Glutamatergic neuron (in vitro differentiated cells): ENCODE measurements around the gene CCDC54. TPM values are rescaled to one million over a fixed set of nuclear protein-coding genes. Genes with fewer than 3 reads are reported as not detected.

Experiments used
- DNase-seq: peaks from one replicate; pipeline ENCODE4 v3.0.0; 2022
- H3K27ac Mint-ChIP-seq: one replicate; pipeline ENCODE4 v1.8.0; 2020; ENCODE audit warnings: mild to moderate bottlenecking, mixed read lengths, inconsistent platforms; ENCODE audit not compliant: unreplicated experiment
- H3K27me3 Mint-ChIP-seq: one replicate; pipeline ENCODE4 v1.8.0; 2020; ENCODE audit warnings: mild to moderate bottlenecking, moderate library complexity, mixed read lengths, inconsistent platforms; ENCODE audit not compliant: unreplicated experiment
- H3K36me3 Mint-ChIP-seq: one replicate; pipeline ENCODE4 v1.8.0; 2020; ENCODE audit warnings: mild to moderate bottlenecking, mixed read lengths, inconsistent platforms; ENCODE audit not compliant: unreplicated experiment
- H3K4me1 Mint-ChIP-seq: one replicate; pipeline ENCODE4 v1.8.0; 2020; ENCODE audit warnings: mild to moderate bottlenecking, low read depth, mixed read lengths, inconsistent platforms; ENCODE audit not compliant: unreplicated experiment
- H3K4me3 Mint-ChIP-seq: one replicate; pipeline ENCODE4 v1.8.0; 2020; ENCODE audit warnings: mild to moderate bottlenecking, mixed read lengths, inconsistent platforms; ENCODE audit not compliant: unreplicated experiment
- H3K9me3 Mint-ChIP-seq: one replicate; pipeline ENCODE4 v1.8.0; 2020; ENCODE audit warnings: mild to moderate bottlenecking, moderate library complexity, mixed read lengths, inconsistent platforms; ENCODE audit not compliant: unreplicated experiment
- CTCF ChIP-seq: fragments of 200-600 bp; sonication (generic); IDR thresholded peaks from one replicate; pipeline ENCODE4 v1.5.0; 2021; ENCODE audit not compliant: partially characterized antibody, unreplicated experiment
- total RNA-seq: library from RNA; stranded (reverse); fragmentation: NEBNext Ultra II Directional; extraction: Animal tissue kit (Norgen Biotek cat#: 25700); gene quantifications from one replicate; pipeline ENCODE4 v1.2.1, GENCODE V29; 2021; ENCODE audit not compliant: unreplicated experiment

The CCDC54 gene
- total RNA-seq, 1 donor from 2014 or later, result not detected

DNA sequence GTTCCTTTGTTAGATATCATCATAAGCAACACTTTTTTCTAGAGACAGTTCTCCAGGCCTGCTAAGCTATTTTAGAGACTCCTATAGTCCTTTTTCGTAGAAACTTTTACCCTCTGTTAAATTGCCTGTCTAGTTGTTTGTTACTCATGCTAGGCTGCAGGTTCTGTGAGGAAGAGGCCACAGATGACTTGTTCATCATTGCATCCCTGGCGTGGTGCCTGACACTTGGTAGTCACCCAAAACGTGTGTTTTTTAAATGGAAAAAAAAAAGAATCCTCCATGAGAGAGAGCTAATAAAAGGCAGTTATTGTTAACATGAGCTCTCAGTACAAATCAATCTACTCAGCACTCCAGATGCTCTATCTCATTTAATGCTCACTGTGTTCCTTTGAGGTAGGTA lies 35.1 kb downstream of the CCDC54 start:
- Mint-ChIP-seq H3K36me3 (peaks cover 16% of the 10 kb centered on the region), H3K4me3 (no peak overlapping the region), H3K4me1 (no peaks in the 10 kb centered on the region), H3K27me3 (no peaks in the 10 kb centered on the region), H3K9me3 (peaks cover 3% of the 10 kb centered on the region), H3K27ac (no peak overlapping the region)
- DNase-seq, result no peak
- TF ChIP-seq CTCF, result no peak

DNA sequence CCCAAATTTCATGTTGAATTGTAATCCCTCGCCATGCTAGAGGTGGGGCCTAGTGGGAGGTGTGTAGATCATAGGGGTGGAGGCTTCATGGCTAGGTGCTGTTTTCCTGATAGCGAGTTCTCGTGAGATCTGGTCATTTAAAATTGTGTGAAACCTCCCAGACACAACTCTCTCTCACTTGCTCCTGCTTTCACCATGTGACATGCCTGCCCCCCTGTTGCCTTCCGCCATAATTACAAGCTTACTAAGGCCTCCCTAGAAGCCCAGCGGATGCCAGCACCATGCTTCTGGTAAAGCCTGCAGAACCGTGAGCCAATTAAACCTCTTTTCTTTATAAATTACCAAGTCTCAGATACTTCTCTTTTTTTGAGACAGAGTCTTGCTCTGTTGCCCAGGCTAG lies 36.0 kb downstream of the CCDC54 start:
- TF ChIP-seq CTCF, result no peak
- no peak overlapping the region for H3K27ac Mint-ChIP-seq
- H3K4me3 Mint-ChIP-seq, result no peak overlapping the region
- DNase-seq, result no peak
- H3K9me3 Mint-ChIP-seq, result peaks cover 3% of the 10 kb centered on the region
- H3K27me3 Mint-ChIP-seq, result no peaks in the 10 kb centered on the region
- H3K4me1 Mint-ChIP-seq, result no peaks in the 10 kb centered on the region
- peaks cover 12% of the 10 kb centered on the region for H3K36me3 Mint-ChIP-seq

GRCh38 chr3:107414325-107414964 lies 37.2 kb downstream of the CCDC54 start:
- H3K36me3 Mint-ChIP-seq, result peaks cover 8% of the 10 kb centered on the region
- no peak overlapping the region for H3K4me3 Mint-ChIP-seq
- H3K4me1 Mint-ChIP-seq, result no peaks in the 10 kb centered on the region
- no peak for DNase-seq
- no peak overlapping the region for H3K27ac Mint-ChIP-seq
- TF ChIP-seq CTCF, result no peak
- H3K27me3 Mint-ChIP-seq, result no peaks in the 10 kb centered on the region
- H3K9me3 Mint-ChIP-seq, result peaks cover 2% of the 10 kb centered on the region

DNA sequence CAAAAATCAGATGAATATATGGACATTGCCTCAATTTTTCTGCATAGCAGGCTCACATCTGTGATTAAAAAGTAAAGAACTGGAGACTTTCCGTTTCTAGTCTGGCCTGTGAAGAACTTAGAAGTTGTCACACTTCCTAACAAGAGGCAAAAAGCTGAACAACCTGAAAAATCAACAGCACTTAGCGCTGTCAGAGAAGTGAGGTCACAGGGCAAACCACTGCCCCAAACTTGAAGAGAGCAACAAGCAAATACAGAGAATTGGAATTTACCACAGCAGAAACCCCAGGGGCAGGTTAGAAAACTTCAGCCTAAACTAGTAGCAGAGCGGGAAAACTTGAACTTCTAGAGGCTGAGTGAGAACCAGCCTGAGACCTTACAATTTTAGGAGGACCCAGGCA lies 38.9 kb downstream of the CCDC54 start:
- Mint-ChIP-seq H3K36me3 (no peaks in the 10 kb centered on the region), H3K27ac (no peak overlapping the region), H3K9me3 (no peaks in the 10 kb centered on the region), H3K4me3 (no peak overlapping the region), H3K4me1 (no peaks in the 10 kb centered on the region), H3K27me3 (no peaks in the 10 kb centered on the region)
- no peak for TF ChIP-seq CTCF
- no peak for DNase-seq

DNA sequence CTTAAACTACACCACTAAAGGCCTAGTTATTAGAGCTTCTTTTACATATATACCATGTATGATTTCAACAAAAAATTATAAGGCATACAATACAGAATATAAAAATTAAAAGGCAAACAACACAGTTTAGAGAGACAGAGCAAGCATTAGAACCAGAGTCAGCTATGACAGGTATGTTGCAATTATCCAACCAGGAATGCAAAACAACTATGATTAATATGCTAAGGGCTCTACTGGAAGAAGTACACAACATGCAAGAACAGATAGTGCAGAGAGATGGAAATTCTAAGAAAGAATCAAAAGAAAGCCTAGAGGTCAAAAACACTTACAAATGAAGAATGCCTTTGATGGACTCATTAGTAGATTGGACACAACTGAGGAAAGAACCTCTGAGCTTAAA lies 39.6 kb downstream of the CCDC54 start:
- Mint-ChIP-seq H3K4me1 (no peaks in the 10 kb centered on the region), H3K27me3 (no peaks in the 10 kb centered on the region)

More for the DNA sequence above, 39.6 kb downstream of the CCDC54 start:
- H3K4me3 Mint-ChIP-seq, result no peak overlapping the region
- no peaks in the 10 kb centered on the region for H3K36me3 Mint-ChIP-seq
- DNase-seq, result no peak
- no peak for TF ChIP-seq CTCF
- H3K27ac Mint-ChIP-seq, result no peak overlapping the region
- no peaks in the 10 kb centered on the region for H3K9me3 Mint-ChIP-seq
